ENCODE results near the gene TTF2.

The TTF2 gene

DNA sequence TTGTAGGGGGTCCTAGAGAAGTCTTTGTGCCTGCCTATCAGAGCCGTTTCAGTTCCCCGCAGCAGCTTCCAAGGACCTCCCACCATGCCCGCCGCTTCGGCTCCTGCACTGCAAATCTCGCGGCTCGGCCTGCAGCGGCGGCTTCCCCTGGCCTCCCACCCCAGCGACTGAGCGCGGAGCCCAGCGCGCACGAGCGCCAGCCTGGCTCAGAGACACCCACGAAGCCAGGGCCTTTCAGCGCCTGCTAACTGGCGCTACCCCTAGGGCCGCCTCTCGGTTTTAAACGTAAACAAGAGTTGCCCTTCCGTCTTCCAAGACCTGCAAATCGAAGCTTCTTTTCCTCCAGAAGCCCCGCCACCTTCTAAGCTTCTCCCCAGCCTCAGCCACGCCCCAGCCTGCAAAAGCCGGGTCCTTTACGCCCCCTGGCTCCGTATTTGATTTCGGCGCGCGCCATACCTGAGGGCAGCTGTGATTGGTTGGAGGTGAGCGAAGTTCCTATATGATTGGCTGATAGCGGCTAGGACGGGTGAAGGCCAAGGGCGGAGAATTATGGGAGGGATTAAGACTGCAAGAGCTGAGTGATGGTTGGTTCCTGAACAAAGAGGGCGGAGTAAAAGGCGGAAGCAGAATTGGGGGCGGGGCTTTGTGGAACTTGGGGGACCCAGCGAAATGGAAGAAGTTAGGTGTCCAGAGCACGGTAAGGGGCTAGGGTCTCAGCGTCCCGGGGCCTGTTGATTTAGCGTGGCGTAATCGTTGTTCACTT, at the start of gene TTF2:
TSS of gene TTF2 (plus strand) at position 649 of the 763 bp plus-strand sequence. CDS start at position 670, 21 bp downstream.
- peak; percentile 97 for DNase-seq

GRCh38 chr1:117011334-117011733, 48.8 kb upstream of the TTF2 start:
- no peak for DNase-seq

- no peak for DNase-seq
Observed at GRCh38 chr1:117013309-117013858, 46.7 kb upstream of the TTF2 start.

DNA sequence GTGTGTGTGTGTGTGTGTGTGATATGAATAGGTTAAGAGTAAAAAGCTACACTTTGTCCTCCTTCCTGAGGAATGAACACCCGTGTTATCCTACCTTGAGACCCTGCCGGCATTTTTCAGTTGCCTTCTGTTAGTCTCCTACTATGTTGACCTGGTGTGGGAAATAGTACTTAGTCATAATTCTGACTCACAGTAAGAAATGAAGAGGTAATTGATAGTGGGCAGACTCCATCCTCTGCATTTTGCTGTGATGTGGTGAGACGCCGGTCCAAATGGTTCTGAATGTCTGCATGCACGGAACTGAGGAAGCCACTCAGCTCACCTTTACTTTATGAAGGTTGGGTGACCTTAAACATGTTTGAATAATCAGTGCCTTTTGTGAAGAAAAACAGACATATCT, 45.9 kb upstream of the TTF2 start:
- no peak for DNase-seq

DNA sequence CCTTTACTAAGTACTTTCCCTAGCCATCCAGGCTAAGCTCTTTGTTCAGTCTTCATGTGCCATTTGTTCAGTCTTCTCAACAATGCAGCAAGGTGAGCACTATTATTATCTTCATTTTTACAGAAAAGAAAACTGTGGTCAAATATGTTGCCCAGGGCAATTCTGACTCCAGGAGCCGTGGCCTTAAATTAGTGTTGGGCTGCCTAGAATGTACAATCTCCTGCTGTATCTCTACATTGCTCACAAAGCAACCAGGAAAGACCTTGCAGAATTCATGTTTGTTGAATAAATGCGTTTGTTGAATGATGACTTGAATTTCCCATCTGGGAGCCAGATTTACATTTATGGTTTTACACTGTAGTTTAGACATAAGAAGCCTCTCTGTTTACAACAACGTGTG, 44.4 kb upstream of the TTF2 start:
- no peak for DNase-seq

DNA sequence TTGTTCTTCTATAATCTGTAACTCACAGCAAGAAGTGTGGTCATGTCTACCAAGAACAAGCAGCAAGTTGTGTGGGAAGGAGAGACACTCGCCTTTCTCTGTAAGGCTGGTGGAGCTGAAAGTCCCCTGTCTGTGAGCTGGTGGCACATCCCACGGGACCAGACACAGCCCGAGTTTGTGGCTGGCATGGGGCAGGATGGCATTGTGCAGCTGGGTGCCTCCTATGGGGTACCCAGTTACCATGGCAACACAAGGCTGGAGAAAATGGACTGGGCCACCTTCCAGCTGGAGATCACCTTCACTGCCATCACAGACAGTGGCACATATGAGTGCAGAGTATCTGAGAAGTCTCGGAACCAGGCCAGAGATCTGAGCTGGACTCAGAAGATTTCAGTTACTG, 43.1 kb upstream of the TTF2 start:
- no peak for DNase-seq

GRCh38 chr1:117017648-117018047, 42.5 kb upstream of the TTF2 start:
- no peak for DNase-seq

DNA sequence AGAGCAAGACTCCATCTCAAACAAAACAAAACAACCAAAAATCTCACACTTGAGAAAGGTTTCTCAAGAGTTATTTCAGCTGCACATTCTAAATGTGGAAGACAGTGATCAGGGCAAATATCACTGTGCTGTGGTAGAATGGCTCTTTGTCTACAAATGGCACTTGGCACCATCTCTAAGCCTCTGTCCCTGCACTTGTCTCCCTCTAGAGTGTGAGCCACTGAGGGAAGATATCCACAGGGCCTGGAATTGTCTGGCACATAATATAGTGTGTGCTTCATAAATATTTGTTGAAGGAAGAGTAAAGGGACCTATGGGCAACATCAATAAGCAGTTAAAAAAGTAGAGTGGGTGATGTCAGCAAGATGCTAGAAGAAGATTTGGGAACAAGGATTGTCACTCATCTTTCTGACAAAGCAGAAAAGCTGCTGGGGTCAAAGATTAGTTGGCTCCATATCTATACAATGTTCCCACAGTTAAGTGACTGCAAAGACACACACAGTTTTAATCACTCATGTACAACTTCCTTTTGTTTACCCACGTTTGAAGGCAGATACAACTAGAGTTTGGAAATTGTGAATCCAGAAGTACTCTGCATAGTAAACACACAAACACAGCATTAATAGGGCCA, 39.5 kb upstream of the TTF2 start:
- no peak for DNase-seq

GRCh38 chr1:117022114-117022513, 38.0 kb upstream of the TTF2 start:
- no peak for DNase-seq

GRCh38 chr1:117025568-117025967, 34.6 kb upstream of the TTF2 start:
- no peak for DNase-seq

- DNase-seq: no peak
Observed at GRCh38 chr1:117026361-117026760, 33.8 kb upstream of the TTF2 start.

GRCh38 chr1:117029685-117030084, 30.4 kb upstream of the TTF2 start:
- DNase-seq: no peak

GRCh38 chr1:117030271-117030877, 29.8 kb upstream of the TTF2 start:
- no peak for DNase-seq

DNA sequence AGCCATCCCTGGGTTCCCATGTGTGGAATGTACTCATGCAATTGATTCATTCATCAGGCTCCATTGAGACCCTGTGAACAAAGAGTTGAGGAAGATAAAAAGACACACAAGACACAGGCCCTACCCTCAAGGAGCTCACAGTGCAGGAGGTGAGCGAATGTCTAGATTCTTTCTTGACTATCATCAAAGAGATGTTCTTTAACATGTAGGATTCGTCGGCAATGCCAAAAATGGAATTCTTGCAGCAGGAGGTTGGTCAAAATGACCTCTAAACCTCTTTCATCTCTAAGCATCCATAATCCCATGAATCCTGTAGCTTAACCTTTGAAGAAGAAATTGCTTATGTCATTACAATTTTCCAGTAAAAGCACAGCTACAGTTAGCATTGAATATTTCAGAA, 27.9 kb upstream of the TTF2 start:
- no peak for DNase-seq

DNA sequence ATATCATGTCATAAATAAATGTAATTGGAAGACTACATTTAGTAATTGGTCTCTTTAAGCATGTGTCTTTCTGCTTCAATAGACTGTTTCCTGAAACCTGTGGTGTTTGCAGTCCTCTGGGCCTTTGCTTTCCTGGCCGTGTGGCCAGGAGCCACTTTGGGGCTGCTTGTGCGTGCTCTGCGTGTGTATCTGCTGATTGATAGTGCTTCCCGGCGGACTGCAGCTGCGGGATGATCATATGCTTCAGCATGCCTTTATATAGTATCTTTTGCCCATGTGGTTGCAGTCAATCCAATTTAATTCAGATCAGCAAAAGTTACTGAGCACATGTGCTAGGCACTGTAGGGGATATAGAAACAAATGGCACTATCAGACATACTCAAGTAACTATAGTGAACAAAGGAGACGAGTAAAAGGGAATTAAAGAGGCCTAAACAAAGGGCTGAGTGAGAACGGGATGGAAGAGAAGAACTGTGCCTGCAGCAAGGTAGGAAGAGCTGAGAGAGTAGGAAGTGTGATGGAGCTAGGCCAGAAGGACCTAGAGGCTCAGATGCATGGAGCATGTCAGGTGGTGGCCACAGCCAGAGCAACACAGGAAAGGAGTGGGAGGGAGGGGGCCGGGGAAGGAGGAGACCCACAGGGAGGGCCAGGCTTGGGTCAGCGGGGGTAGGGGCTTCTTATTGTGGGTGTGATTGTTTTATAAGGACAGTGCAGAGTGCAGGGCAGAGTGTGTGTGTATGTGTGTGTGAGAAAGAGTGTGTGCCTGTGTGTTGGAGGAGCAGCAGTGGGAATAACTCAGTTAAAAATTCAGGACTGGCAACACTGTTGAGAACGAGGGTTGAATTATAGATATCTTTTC, 27.2 kb upstream of the TTF2 start:
- no peak for DNase-seq

- no peak for DNase-seq
Observed at GRCh38 chr1:117033772-117034171, 26.4 kb upstream of the TTF2 start.

DNA sequence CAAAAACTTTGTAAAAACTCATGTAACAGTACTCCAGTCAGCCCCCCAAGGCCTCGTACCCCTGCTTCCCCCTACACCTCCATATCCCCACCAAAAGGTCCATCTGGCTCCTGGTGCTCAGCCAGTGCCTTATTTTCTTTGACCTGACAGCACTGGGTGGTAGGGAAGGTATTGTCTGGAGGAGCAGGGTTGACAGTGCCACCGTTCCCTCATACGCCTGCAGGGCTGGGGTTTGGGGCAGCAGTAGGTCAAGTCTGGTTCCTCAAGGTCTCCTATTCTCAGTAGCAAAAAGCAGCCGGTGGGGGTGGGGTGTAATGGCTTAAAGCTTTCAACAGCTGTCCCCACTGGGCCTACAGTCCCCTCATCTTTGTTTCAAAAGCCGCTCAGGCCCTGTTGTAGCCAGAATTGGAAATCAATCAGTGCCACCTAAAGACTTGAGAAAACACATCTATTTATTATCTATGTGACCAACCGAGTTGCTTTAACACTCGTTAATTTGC, 25.3 kb upstream of the TTF2 start:
- no peak for DNase-seq

GRCh38 chr1:117036018-117036461, 24.1 kb upstream of the TTF2 start:
- DNase-seq: no peak

DNA sequence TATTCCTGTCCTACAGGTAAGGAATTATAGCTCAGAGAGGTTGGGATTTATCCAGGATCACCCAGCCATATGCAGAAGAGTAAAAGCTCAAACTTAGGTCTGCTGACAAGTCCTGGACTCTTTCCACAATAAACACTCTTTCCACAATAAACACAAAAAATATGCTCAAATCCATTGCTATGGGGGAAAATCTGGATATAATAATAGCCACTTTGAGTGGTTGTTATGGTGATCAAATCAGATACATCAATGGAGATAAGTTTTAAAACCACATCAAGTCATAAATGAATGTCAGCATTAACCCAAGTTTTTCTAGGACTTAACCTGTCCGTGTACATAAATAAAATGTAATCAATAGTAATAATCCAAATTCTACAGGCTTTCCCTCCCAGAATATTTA, 22.3 kb upstream of the TTF2 start:
- no peak for DNase-seq

DNA sequence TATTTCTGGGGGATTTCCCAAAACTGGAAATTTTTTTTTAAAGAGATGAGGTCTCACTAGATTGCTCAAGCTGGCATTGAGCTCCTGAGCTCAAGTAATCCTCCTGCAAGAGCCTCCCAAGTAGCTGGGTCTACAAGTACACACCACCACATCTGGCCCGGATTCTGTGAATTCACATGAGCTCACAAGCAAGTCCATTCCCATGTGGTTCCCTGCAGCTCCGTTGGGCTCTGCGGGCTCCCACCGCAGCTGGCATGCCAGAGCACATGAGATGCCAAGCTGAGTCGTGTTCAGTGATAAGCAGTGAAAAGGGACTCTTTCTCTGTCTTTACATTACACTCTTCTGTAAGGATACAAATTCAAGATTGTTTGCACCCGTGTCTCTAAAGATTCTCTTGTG, 21.9 kb upstream of the TTF2 start:
- DNase-seq: no peak

DNA sequence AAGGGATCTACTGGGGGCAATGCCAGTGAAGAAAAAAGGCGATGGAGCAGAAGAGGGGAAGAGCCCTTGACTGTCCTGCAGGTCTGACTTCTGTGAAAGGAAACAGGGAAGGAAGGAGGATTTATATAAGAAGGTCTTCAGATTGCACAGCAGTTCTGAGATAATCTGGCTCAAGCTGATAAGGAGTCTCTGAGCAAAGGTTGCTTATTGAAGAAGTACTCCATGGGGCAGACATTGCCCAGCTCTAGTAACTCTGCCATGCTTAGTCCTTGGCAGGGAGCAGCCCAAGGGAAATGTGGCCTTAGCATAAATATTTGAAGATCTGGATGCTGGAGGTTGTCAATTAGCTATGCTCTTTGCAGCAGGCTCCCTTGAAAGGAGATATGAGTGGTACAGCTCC, 15.9 kb upstream of the TTF2 start:
- DNase-seq: no peak

- DNase-seq: no peak
Observed at GRCh38 chr1:117045644-117046043, 14.5 kb upstream of the TTF2 start.

DNA sequence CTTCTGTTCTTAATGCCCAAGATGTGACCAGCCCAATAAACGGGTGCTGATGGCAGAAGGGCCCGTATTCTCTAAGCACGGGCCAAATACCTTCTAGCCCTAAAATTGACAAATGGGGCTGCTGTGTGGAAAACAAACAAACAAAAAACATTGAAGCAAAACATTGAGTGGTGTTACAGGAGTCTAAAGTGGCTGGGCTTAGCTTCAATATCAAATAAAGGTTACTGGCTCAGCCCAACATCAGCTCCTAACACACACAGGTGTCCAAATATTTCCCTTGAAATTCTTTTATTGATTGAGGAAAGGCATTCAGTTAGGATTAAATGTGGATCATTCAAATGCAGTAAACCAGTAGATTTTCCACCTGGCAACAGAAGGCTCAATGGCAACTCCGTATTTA, 13.3 kb upstream of the TTF2 start:
- no peak for DNase-seq

All from NCI-H2107 (cell line).